GM12878 (cell line): Measurements from ENCODE around the gene PHKB. TPM values are rescaled to one million over a fixed set of nuclear protein-coding genes. Genes with fewer than 3 reads are reported as not detected.

Source experiments
- ATAC-seq: fragments of 200-7000 bp; cut with Tn5 transposase; 3 replicates; pipeline ENCODE4 v1.9.1; 2020; ENCODE audit warnings: mild to moderate bottlenecking, moderate library complexity
- BruUV-seq: library from RNA; stranded (reverse); fragments of 400-500 nt; replicated peaks from 2 replicates; lab custom pipeline; 2021; lab: Mats Ljungman, UMichigan
- CTCF ChIA-PET: fragments of 300-600 bp; sonication (Branson Sonifier 250); formaldehyde crosslinking; extraction: SDS; loops from one replicate; lab custom pipeline; 2021; ENCODE audit warnings: inconsistent platforms; lab: Yijun Ruan, JAX
- POLR2A ChIA-PET: fragments of 350-600 bp; formaldehyde crosslinking; extraction: SDS; loops from one replicate; lab custom pipeline; 2021; ENCODE audit warnings: inconsistent platforms; lab: Charles Lee
- RAD21 ChIA-PET: fragments of 300-600 bp; sonication (Branson Sonifier 250); formaldehyde crosslinking; loops from one replicate; lab custom pipeline; 2023; ENCODE audit warnings: antibody characterized with exemption; ENCODE audit not compliant: unreplicated experiment; lab: Charles Lee
- SMC1A ChIA-PET: fragments of 300-600 bp; sonication (Branson Sonifier 250); formaldehyde crosslinking; loops from one replicate; lab custom pipeline; 2023; ENCODE audit not compliant: unreplicated experiment, uncharacterized antibody; lab: Charles Lee
- DNase-seq: peaks from one replicate; pipeline ENCODE4 v3.0.0-alpha.2; 2011; ENCODE audit warnings: low read depth, low spot score
- FAIRE-seq: peaks from 3 replicates; lab custom pipeline; 2011; peaks lifted over from hg19 to GRCh38; lab: Jason Lieb, UNC
- H2AFZ ChIP-seq: 2 replicates; pipeline ENCODE4 v1.6.0; 2011; ENCODE audit warnings: low read depth, low read length, control low read depth; ENCODE audit not compliant: control insufficient read depth
- H3K27ac ChIP-seq: 2 replicates; pipeline ENCODE4 v1.5.1; 2011; ENCODE audit warnings: control low read depth; ENCODE audit not compliant: control insufficient read depth, insufficient read depth
- H3K27me3 ChIP-seq, 2 experiments: replicated peaks in 1 of 2; 2 replicates each; pipeline versions ENCODE4 v1.6.0 to v1.6.1; 2011; ENCODE audit warnings: low read length in 1 of 2; ENCODE audit not compliant: control insufficient read depth in 2 of 2, insufficient read depth in 2 of 2
- H3K36me3 ChIP-seq, 2 experiments: 2 replicates each; pipeline ENCODE4 v1.5.1; 2011; ENCODE audit warnings: low read length in 1 of 2; ENCODE audit not compliant: control insufficient read depth in 2 of 2, insufficient read depth in 2 of 2
- H3K4me1 ChIP-seq: 2 replicates; pipeline ENCODE4 v1.6.1; 2011; ENCODE audit warnings: mild to moderate bottlenecking, low read length, moderate library complexity, mixed read lengths; ENCODE audit not compliant: control insufficient read depth, insufficient read depth
- H3K4me2 ChIP-seq: 2 replicates; pipeline ENCODE4 v1.6.0; 2011; ENCODE audit warnings: control low read depth; ENCODE audit not compliant: control insufficient read depth, insufficient read depth
- H3K4me3 ChIP-seq: fragments of 200-600 bp; sonication (generic); 2 replicates; pipeline ENCODE4 v1.5.1; 2016
- H3K79me2 ChIP-seq: 2 replicates; pipeline ENCODE4 v1.6.0; 2011; ENCODE audit warnings: low read length; ENCODE audit not compliant: control insufficient read depth, insufficient read depth
- H3K9ac ChIP-seq: 2 replicates; pipeline ENCODE4 v1.8.0; 2011; ENCODE audit warnings: low read length, control low read depth, mixed read lengths; ENCODE audit not compliant: control insufficient read depth, insufficient read depth
- H3K9me3 ChIP-seq: replicated peaks from 3 replicates; pipeline ENCODE4 v1.5.1; 2011; ENCODE audit warnings: mild to moderate bottlenecking, low read length; ENCODE audit not compliant: control insufficient read depth, insufficient read depth
- H4K20me1 ChIP-seq: 2 replicates; pipeline ENCODE4 v1.6.0; 2011; ENCODE audit not compliant: control insufficient read depth, insufficient read depth
- ASH2L ChIP-seq: fragments of 300-600, 200-600 bp; sonication (generic); IDR thresholded peaks from 2 replicates; pipeline ENCODE4 v1.6.1; 2017; ENCODE audit warnings: low read depth, mild to moderate bottlenecking, borderline replicate concordance
- BCLAF1 ChIP-seq: fragments of 450-650 bp; IDR thresholded peaks from 2 replicates; pipeline ENCODE4 v1.6.1; 2017; ENCODE audit warnings: antibody characterized with exemption, mild to moderate bottlenecking, moderate library complexity
- CBX5 ChIP-seq: sonication (generic); IDR thresholded peaks from 2 replicates; pipeline ENCODE4 v1.6.1; 2016; ENCODE audit warnings: low read depth, moderate library complexity, mild to moderate bottlenecking, inconsistent platforms
- HCFC1 ChIP-seq: fragments of 150-350 bp; IDR thresholded peaks from 2 replicates; pipeline ENCODE4 v1.6.1; 2014; ENCODE audit warnings: low read length
- MAX ChIP-seq: IDR thresholded peaks from 2 replicates; pipeline ENCODE4 v1.6.1; 2012; ENCODE audit warnings: low read depth, low read length, improper control_type of control experiment
- MTA3 ChIP-seq: IDR thresholded peaks from 2 replicates; pipeline ENCODE4 v1.6.1; 2012; ENCODE audit warnings: low read length, inconsistent platforms, borderline replicate concordance
- NR2C2 ChIP-seq: IDR thresholded peaks from 2 replicates; pipeline ENCODE4 v1.6.1; 2011; ENCODE audit warnings: borderline replicate concordance, low read depth; ENCODE audit not compliant: control insufficient read depth, insufficient read length
- SREBF2 ChIP-seq: IDR thresholded peaks from 2 replicates; pipeline ENCODE4 v1.6.1; 2012; ENCODE audit warnings: mild to moderate bottlenecking, low read length
- ZBTB11 ChIP-seq: fragments of 450-650 bp; formaldehyde crosslinking; IDR thresholded peaks from 2 replicates; pipeline ENCODE4 v1.5.0; 2022; ENCODE audit warnings: mild to moderate bottlenecking, missing genetic modification characterization
- WGBS: methylation state at CpG from one replicate; pipeline ENCODE4 v1.1.6; 2016; ENCODE audit warnings: low lambda C conversion rate; ENCODE audit not compliant: insufficient replicate concordance, insufficient coverage; ENCODE audit errors: missing lambda C conversion rate; 5-methylcytosine and 5-hydroxymethylcytosine counted together
- in situ Hi-C: fragments of 300-500 bp; cut with MboI; formaldehyde crosslinking; loops from 9 replicates; pipeline ENCODE4 v1.14.3; 2018; ENCODE audit warnings: mixed read lengths
- intact Hi-C: fragments of 100-400 bp; cut with micrococcal nuclease; formaldehyde crosslinking; loops from one replicate; pipeline ENCODE4 v1.14.2; 2022; ENCODE audit not compliant: unreplicated experiment
- polyA plus RNA-seq, 11 experiments: library from polyadenylated mRNA; depleted of rRNA in 4 of 11; unstranded in 6 of 11; stranded (reverse) in 5 of 11; fragments of >200 nt; fragmentation: Nextera tagmentation in 4 of 11; fragmentation: Illumina TruSeq in 1 of 11; extraction: Ambion mirVana in 4 of 11; extraction: Trizol in 1 of 11; gene quantifications; 1 replicate in 1 of 11; 2 replicates in 10 of 11; pipeline versions ENCODE4 v1.2.1 to v1.2.3, GENCODE V29; 2011 to 2016; ENCODE audit warnings: inconsistent platforms in 2 of 11, missing spikeins in 2 of 11, low read depth in 1 of 11
- total RNA-seq, 4 experiments: library from RNA; depleted of rRNA in 3 of 4; stranded (reverse); fragments of >200 nt in 3 of 4; fragmentation: Illumina TruSeq in 1 of 4; extraction: Trizol in 1 of 4; gene quantifications; 2 replicates each; pipeline versions ENCODE4 v1.2.1 to v1.2.3, GENCODE V29; 2013 to 2021
- TF ChIP-seq, protein P1 (sequence below): IDR thresholded peaks from 2 replicates; pipeline ENCODE4 v1.6.1; 2011; ENCODE audit warnings: borderline replicate concordance, low read depth, mild to moderate bottlenecking, moderate library complexity, low read length; ENCODE audit not compliant: insufficient read depth, poor library complexity, severe bottlenecking

The PHKB gene
- total and polyA plus RNA-seq, 10 of the 15 experiments (the other 5 are each of a cell fraction or from before 2014, with no cell fraction given) = 14.2 to 65.6 (median 37.0) TPM

DNA sequence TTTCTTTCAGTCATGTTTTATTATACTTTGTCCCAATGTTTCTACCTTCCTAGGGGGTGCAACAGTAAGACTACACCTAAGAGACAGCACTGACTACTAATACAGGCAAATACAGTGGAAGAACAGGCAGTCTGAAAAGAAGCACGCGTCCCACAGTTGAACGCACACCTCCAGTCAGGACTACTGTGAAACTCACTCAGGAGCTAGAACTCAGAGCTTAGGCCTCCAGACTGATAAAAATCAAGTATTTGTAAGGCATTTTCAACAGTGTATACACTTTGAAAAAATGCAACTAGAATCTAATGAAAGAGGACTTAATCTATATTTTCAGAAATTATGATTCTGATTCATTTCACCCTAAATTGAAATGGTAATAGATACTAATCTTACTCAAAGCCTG, 14.7 kb upstream of the PHKB start (continued):
- no peak for TF ChIP-seq BCLAF1

- WGBS = 99% methylated on average over 3 of the region's 3 CpGs
- ChIA-PET CTCF (interaction anchor here (0.6 to 0.9 kb wide), 2 partner anchors 15 to 124 kb away, joined by 3 read pairs; no protein-coding TSS in a partner anchor), RAD21 (interaction anchor here (0.7 to 1.5 kb wide), 4 partner anchors 12 to 772 kb away, joined by 3 read pairs; partner anchors contain the start of genes ITFG1 and PHKB), SMC1A (interaction anchor here (0.7 to 2.6 kb wide), 5 partner anchors 14 to 171 kb away, joined by 3 to 29 read pairs (median 3); partner anchors contain the start of genes ITFG1 and PHKB), POLR2A (interaction anchor here (1.0 kb wide), 1 partner anchor 12 kb away, joined by 4 read pairs; the partner anchor contains the start of genes ITFG1 and PHKB)
- in situ Hi-C loops = no loop called here
- Histone ChIP-seq H3K79me2 (0 out of 2 replicates have a peak, but pooled peaks cover 2% of the 10 kb centered on the region), H3K4me3 (no peak overlapping the region), H3K4me1 (no peaks in the 10 kb centered on the region), H2AFZ (no peak overlapping the region), H3K36me3 (peaks cover 1 to 17% of the 10 kb centered on the region in 2 experiments), H3K27ac (no peak overlapping the region), H3K4me2 (no peak overlapping the region), H3K9ac (no peak overlapping the region), H3K27me3 (no peaks in the 10 kb centered on the region), H4K20me1 (no peaks in the 10 kb centered on the region), H3K9me3 (no peaks in the 10 kb centered on the region)
- no TSS peak for BruUV-seq
- FAIRE-seq (no peak), DNase-seq (no peak), ATAC-seq (no peak)
- intact Hi-C loops = no loop called here
- no peak for TF ChIP-seq CBX5
- TF ChIP-seq ZBTB11 (CRISPR knock-in tag) = no peak
- no peak for TF ChIP-seq HCFC1
- no peak for TF ChIP-seq ASH2L
- TF ChIP-seq NR2C2 = no peak
- no peak for TF ChIP-seq MAX
- TF ChIP-seq, protein P1, sequence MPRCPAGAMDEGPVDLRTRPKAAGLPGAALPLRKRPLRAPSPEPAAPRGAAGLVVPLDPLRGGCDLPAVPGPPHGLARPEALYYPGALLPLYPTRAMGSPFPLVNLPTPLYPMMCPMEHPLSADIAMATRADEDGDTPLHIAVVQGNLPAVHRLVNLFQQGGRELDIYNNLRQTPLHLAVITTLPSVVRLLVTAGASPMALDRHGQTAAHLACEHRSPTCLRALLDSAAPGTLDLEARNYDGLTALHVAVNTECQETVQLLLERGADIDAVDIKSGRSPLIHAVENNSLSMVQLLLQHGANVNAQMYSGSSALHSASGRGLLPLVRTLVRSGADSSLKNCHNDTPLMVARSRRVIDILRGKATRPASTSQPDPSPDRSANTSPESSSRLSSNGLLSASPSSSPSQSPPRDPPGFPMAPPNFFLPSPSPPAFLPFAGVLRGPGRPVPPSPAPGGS = no peak
- no peak for TF ChIP-seq MTA3
- no peak for TF ChIP-seq SREBF2
Measured at GRCh38 chr16:47448830-47449575, 12.1 kb upstream of the PHKB start.
